ENCODE measurements around the gene APOA5. TPM values are rescaled to one million over a fixed set of nuclear protein-coding genes. Genes with fewer than 3 reads are reported as not detected.

The APOA5 gene
- total and polyA plus RNA-seq, 2 of the 13 experiments (the other 11 are each of a cell fraction or from before 2014, with no cell fraction given), result 44.0 to 49.1 TPM

GRCh38 chr11:116774661-116775060 lies 17.0 kb downstream of the APOA5 start (continued):
- TF ChIP-seq ZNF138 (CRISPR knock-in tag; IDR thresholded peaks at IDR 0.05; ENCODE audit: low read depth) (no peak), ZBTB33 (CRISPR knock-in tag; IDR thresholded peaks at IDR 0.05) (no peak), NPAS2 (CRISPR knock-in tag; IDR thresholded peaks at IDR 0.05; ENCODE audit: borderline replicate concordance) (no peak), SAP130 (CRISPR knock-in tag; IDR thresholded peaks at IDR 0.05; ENCODE audit: low read depth) (no peak), TEAD2 (CRISPR knock-in tag; IDR thresholded peaks at IDR 0.05) (no peak), ZNF589 (CRISPR knock-in tag; conservative IDR thresholded peaks at IDR 0.05) (no peak), SNAPC5 (CRISPR knock-in tag; IDR thresholded peaks at IDR 0.05; ENCODE audit: borderline replicate concordance) (no peak), SOX5 (CRISPR knock-in tag; IDR thresholded peaks at IDR 0.05; ENCODE audit: borderline replicate concordance) (no peak), DZIP1 (CRISPR knock-in tag; IDR thresholded peaks at IDR 0.05) (no peak), HIVEP1 (CRISPR knock-in tag; IDR thresholded peaks at IDR 0.05) (no peak), EP300 (IDR thresholded peaks at IDR 0.05; ENCODE audit: low read depth in 2 of 2, low read length in 2 of 2) (no peak), EP300 (CRISPR knock-in tag; IDR thresholded peaks at IDR 0.05; ENCODE audit: borderline replicate concordance) (no peak), ZMYM3 (CRISPR knock-in tag; IDR thresholded peaks at IDR 0.05) (peak; percentile 43; the same call in 1 of the 2 replicates), BORCS8-MEF2B (CRISPR knock-in tag; IDR thresholded peaks at IDR 0.05) (peak; percentile 34; the same call in 1 of the 2 replicates), SKI (IDR thresholded peaks at IDR 0.05; ENCODE audit: partially characterized antibody) (no peak), ZNF143 (CRISPR knock-in tag; IDR thresholded peaks at IDR 0.05) (no peak), ATF1 (CRISPR knock-in tag; IDR thresholded peaks at IDR 0.05) (no peak), ZNF282 (IDR thresholded peaks at IDR 0.05; ENCODE audit: partially characterized antibody) (no peak), PHF20 (CRISPR knock-in tag; IDR thresholded peaks at IDR 0.05) (no peak), ZNF124 (CRISPR knock-in tag; IDR thresholded peaks at IDR 0.05) (no peak), ZNF121 (CRISPR knock-in tag; IDR thresholded peaks at IDR 0.05) (no peak), CBFB (CRISPR knock-in tag; IDR thresholded peaks at IDR 0.05) (no peak), SALL1 (CRISPR knock-in tag; IDR thresholded peaks at IDR 0.05) (0 out of 2 replicates have a peak, but pooled peaks have one; percentile 11), ZNF687 (CRISPR knock-in tag; IDR thresholded peaks at IDR 0.05) (peak; percentile 20; the same call in 1 of the 2 replicates), PRPF4 (IDR thresholded peaks at IDR 0.05; ENCODE audit: low read depth, low read length, poor library complexity, severe bottlenecking) (no peak)

Data from HepG2 (cell line).